ENCODE measurements around the gene PAIP2B. TPM values are rescaled to one million over a fixed set of nuclear protein-coding genes. Genes with fewer than 3 reads are reported as not detected.

PAIP2B gene
- polyA plus RNA-seq, 1 donor from 2014 or later, result 14.4 TPM

DNA sequence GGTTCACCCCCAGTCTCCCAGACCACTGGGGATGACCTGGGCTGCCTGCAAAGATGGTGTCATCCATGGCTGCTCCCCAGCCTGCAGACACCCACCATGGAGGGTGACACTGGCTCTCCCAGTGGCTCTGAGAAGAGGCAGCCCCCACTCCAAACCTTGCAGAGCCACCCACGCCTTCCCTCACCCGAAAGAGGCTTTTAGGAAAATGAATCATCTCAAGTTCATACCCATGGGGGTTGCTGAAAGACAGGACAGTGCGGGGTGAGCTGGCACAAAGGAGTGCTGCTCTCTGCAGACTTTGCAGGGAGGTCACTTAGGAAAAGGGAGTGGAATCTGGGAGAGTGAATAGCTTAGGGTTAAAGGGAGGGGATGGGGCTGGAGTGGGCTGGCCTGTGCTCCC lies 60.1 kb downstream of the PAIP2B start:
- no peaks in the 10 kb centered on the region for H3K79me2 ChIP-seq (replicated peaks; ENCODE audit: insufficient read depth, low read length)
- no peaks in the 10 kb centered on the region for H3F3A ChIP-seq (ENCODE audit: insufficient read depth, low read length, poor library complexity, severe bottlenecking)
- no peaks in the 10 kb centered on the region for H3K27me3 ChIP-seq (ENCODE audit: insufficient read depth, low read depth, low read length)
- no peak overlapping the region for H3K4me2 ChIP-seq (ENCODE audit: low read length)
- TF ChIP-seq EP300 (conservative IDR thresholded peaks at IDR 0.05; ENCODE audit: poor library complexity, severe bottlenecking) (no peak), MXI1 (conservative IDR thresholded peaks at IDR 0.05; ENCODE audit: poor library complexity, severe bottlenecking) (no peak), POLR2AphosphoS5 (IDR thresholded peaks at IDR 0.05) (no peak), TAF1 (IDR thresholded peaks at IDR 0.05; ENCODE audit: low read depth) (no peak), RAD21 (conservative IDR thresholded peaks at IDR 0.05) (no peak), EZH2 (IDR thresholded peaks at IDR 0.05; ENCODE audit: borderline replicate concordance, insufficient read depth, low read length, poor library complexity, severe bottlenecking) (no peak), SMC3 (conservative IDR thresholded peaks at IDR 0.05; ENCODE audit: poor library complexity) (no peak)
- TF ChIP-seq, protein P1, sequence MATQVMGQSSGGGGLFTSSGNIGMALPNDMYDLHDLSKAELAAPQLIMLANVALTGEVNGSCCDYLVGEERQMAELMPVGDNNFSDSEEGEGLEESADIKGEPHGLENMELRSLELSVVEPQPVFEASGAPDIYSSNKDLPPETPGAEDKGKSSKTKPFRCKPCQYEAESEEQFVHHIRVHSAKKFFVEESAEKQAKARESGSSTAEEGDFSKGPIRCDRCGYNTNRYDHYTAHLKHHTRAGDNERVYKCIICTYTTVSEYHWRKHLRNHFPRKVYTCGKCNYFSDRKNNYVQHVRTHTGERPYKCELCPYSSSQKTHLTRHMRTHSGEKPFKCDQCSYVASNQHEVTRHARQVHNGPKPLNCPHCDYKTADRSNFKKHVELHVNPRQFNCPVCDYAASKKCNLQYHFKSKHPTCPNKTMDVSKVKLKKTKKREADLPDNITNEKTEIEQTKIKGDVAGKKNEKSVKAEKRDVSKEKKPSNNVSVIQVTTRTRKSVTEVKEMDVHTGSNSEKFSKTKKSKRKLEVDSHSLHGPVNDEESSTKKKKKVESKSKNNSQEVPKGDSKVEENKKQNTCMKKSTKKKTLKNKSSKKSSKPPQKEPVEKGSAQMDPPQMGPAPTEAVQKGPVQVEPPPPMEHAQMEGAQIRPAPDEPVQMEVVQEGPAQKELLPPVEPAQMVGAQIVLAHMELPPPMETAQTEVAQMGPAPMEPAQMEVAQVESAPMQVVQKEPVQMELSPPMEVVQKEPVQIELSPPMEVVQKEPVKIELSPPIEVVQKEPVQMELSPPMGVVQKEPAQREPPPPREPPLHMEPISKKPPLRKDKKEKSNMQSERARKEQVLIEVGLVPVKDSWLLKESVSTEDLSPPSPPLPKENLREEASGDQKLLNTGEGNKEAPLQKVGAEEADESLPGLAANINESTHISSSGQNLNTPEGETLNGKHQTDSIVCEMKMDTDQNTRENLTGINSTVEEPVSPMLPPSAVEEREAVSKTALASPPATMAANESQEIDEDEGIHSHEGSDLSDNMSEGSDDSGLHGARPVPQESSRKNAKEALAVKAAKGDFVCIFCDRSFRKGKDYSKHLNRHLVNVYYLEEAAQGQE (IDR thresholded peaks at IDR 0.05; ENCODE audit: borderline replicate concordance), result no peak
- TF ChIP-seq, protein P2, sequence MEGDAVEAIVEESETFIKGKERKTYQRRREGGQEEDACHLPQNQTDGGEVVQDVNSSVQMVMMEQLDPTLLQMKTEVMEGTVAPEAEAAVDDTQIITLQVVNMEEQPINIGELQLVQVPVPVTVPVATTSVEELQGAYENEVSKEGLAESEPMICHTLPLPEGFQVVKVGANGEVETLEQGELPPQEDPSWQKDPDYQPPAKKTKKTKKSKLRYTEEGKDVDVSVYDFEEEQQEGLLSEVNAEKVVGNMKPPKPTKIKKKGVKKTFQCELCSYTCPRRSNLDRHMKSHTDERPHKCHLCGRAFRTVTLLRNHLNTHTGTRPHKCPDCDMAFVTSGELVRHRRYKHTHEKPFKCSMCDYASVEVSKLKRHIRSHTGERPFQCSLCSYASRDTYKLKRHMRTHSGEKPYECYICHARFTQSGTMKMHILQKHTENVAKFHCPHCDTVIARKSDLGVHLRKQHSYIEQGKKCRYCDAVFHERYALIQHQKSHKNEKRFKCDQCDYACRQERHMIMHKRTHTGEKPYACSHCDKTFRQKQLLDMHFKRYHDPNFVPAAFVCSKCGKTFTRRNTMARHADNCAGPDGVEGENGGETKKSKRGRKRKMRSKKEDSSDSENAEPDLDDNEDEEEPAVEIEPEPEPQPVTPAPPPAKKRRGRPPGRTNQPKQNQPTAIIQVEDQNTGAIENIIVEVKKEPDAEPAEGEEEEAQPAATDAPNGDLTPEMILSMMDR (IDR thresholded peaks at IDR 0.05; ENCODE audit: poor library complexity, severe bottlenecking), result no peak
- H2AFZ ChIP-seq (ENCODE audit: low read depth, low read length), result no peak overlapping the region
- H3K9ac ChIP-seq (ENCODE audit: low read length), result no peak overlapping the region
- H4K20me1 ChIP-seq (ENCODE audit: insufficient read depth), result no peaks in the 10 kb centered on the region
- H3K27ac ChIP-seq (ENCODE audit: low read length), result no peak overlapping the region
- H3K9me2 ChIP-seq (ENCODE audit: insufficient read depth, low read length), result no peaks in the 10 kb centered on the region
- H3K36me3 ChIP-seq (ENCODE audit: insufficient read depth, low read length), result no peaks in the 10 kb centered on the region
- H3K4me3 ChIP-seq (ENCODE audit: low read length), result no peak overlapping the region
- no peaks in the 10 kb centered on the region for H3K9me3 ChIP-seq (ENCODE audit: low read length)

DNA sequence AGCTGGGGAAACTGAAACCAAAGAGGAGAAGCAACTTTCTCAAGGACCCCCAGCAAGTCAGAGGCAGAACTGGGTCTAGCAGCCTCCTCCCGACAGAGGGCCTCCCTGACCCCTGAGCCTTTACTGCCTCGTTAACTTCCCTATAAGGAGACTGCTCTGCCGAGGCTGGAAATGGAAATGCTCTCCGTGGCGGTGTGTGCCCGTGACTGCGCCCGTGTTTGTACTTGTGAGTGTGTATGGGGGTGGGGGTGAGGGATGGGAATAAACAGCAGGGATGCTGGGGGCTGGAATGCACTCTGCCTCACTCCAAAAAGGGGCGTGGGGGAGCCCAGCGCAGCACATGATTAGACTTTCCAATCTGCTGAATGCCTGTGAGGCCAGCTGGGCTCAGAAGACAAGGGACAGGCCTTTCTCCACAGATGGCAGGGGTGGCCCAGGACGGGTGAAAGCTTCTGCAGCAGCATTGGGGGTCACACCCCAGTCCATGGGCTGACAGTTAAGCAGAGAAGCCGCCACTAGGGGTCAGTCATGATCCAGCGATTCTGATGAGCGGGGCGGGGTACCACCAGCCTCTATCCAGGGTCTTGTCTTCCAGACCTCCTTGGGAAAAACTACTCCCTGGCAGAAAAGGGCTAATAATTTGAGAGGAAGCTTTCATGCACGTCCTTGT lies 69.6 kb downstream of the PAIP2B start:
- Histone ChIP-seq H3K4me2 (ENCODE audit: low read length) (no peak overlapping the region), H3K9ac (ENCODE audit: low read length) (no peak overlapping the region), H3K27me3 (ENCODE audit: insufficient read depth, low read depth, low read length) (no peaks in the 10 kb centered on the region), H3F3A (ENCODE audit: insufficient read depth, low read length, poor library complexity, severe bottlenecking) (no peaks in the 10 kb centered on the region), H3K79me2 (replicated peaks; ENCODE audit: insufficient read depth, low read length) (no peaks in the 10 kb centered on the region), H3K9me3 (ENCODE audit: low read length) (no peaks in the 10 kb centered on the region), H3K36me3 (ENCODE audit: insufficient read depth, low read length) (no peaks in the 10 kb centered on the region), H2AFZ (ENCODE audit: low read depth, low read length) (no peak overlapping the region), H3K27ac (ENCODE audit: low read length) (no peak overlapping the region), H3K4me3 (ENCODE audit: low read length) (no peak overlapping the region), H4K20me1 (ENCODE audit: insufficient read depth) (no peaks in the 10 kb centered on the region), H3K9me2 (ENCODE audit: insufficient read depth, low read length) (no peaks in the 10 kb centered on the region)
- TF ChIP-seq POLR2AphosphoS5 (IDR thresholded peaks at IDR 0.05) (no peak), EP300 (conservative IDR thresholded peaks at IDR 0.05; ENCODE audit: poor library complexity, severe bottlenecking) (no peak), TAF1 (IDR thresholded peaks at IDR 0.05; ENCODE audit: low read depth) (no peak), RAD21 (conservative IDR thresholded peaks at IDR 0.05) (peak; percentile 76), SMC3 (conservative IDR thresholded peaks at IDR 0.05; ENCODE audit: poor library complexity) (peak; percentile 70)
- TF ChIP-seq, protein P2 (IDR thresholded peaks at IDR 0.05; ENCODE audit: poor library complexity, severe bottlenecking), result peak; percentile 76

Data from neural cell (in vitro differentiated cells).